NOMO-1 treated with dmso at 0.1 percent for 144 hours (cell line): ENCODE results near the gene TTLL1.
"Not testable (repeated sequence)": the region's sequence is repeated elsewhere in the genome, so short reads cannot be mapped to it uniquely, and the experiment has no call there.

ENCODE experiments used
- DNase-seq: peaks from one replicate; lab custom pipeline; 2025; ENCODE audit not compliant: unreplicated experiment; lab: John Stamatoyannopoulos, UW

TTLL1 gene

GRCh38 chr22:43077121-43077877 is 11.9 kb downstream of the TTLL1 start:
- DNase-seq: no peak

GRCh38 chr22:43066844-43067385 is 22.3 kb downstream of the TTLL1 start:
- DNase-seq: no peak

- no peak for DNase-seq
These were observed 23.1 kb downstream of the TTLL1 start for GRCh38 chr22:43066134-43066533.

- DNase-seq: no peak
These were observed 29.0 kb downstream of the TTLL1 start for GRCh38 chr22:43060183-43060582.

GRCh38 chr22:43057641-43058040 is 31.6 kb downstream of the TTLL1 start:
- no peak for DNase-seq

- no peak for DNase-seq
These were observed 36.0 kb downstream of the TTLL1 start for GRCh38 chr22:43053176-43053575.

- DNase-seq: no peak
These were observed 38.2 kb downstream of the TTLL1 start for GRCh38 chr22:43050995-43051394.

GRCh38 chr22:43047605-43048004 is 41.6 kb downstream of the TTLL1 start:
- DNase-seq: no peak

- DNase-seq: no peak
These were observed 44.9 kb downstream of the TTLL1 start for GRCh38 chr22:43044290-43044712.

GRCh38 chr22:43042101-43042780 is 47.0 kb downstream of the TTLL1 start:
- no peak for DNase-seq

GRCh38 chr22:43039800-43040199 is 49.4 kb downstream of the TTLL1 start:
- no peak for DNase-seq

- no peak for DNase-seq
These were observed 50.9 kb downstream of the TTLL1 start for GRCh38 chr22:43038325-43038724.

GRCh38 chr22:43036282-43036829 is 52.8 kb downstream of the TTLL1 start:
- no peak for DNase-seq

- no peak for DNase-seq
These were observed 53.9 kb downstream of the TTLL1 start for GRCh38 chr22:43035250-43035649.

- no peak for DNase-seq
These were observed 57.6 kb downstream of the TTLL1 start for GRCh38 chr22:43031617-43032016.

- no peak for DNase-seq
These were observed 70.6 kb downstream of the TTLL1 start for GRCh38 chr22:43018615-43019014.

- no peak for DNase-seq
These were observed 71.4 kb downstream of the TTLL1 start for GRCh38 chr22:43017525-43018460.

- DNase-seq: not testable (repeated sequence)
These were observed 73.0 kb downstream of the TTLL1 start for GRCh38 chr22:43016150-43016549.

- DNase-seq: peak; percentile 24
These were observed 73.5 kb downstream of the TTLL1 start for GRCh38 chr22:43015677-43016042.

- DNase-seq: peak; percentile 95
These were observed 74.1 kb downstream of the TTLL1 start, which contains the start of gene PACSIN2 for GRCh38 chr22:43014869-43015676. Gene PACSIN2, minus strand, starts transcription at chr22:43015149. Its CDS starts 103,069 bp downstream, at chr22:42912080.
